GM21528 (cell line): ENCODE data around the gene S100A6.

Experiments used
- ATAC-seq: cut with Tn5 transposase; IDR thresholded peaks from one replicate; pipeline ENCODE4 v1.9.1; 2021; ENCODE audit warnings: mild to moderate bottlenecking, moderate library complexity; ENCODE audit not compliant: unreplicated experiment, low FRiP score

The S100A6 gene

DNA sequence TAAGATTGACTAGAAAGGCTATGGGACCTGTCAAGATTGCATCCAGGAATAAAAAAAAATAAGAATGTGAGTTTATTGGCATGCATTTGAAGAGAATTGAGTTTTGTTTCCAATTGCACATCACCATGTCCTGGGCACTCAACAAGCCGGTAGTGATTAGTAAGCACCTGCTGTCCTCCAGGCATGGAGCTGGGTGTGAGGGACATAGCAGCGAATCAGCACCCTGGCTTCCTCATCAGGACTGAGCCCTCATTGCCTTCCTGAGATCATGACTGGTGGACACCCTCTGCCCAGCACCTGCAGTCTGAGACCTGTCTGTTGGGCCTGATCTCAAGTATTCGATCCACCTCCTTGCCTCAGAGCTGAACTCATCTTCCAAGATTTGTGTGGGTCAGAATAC lies 26.8 kb downstream of the S100A6 start:
- ATAC-seq: no peak

DNA sequence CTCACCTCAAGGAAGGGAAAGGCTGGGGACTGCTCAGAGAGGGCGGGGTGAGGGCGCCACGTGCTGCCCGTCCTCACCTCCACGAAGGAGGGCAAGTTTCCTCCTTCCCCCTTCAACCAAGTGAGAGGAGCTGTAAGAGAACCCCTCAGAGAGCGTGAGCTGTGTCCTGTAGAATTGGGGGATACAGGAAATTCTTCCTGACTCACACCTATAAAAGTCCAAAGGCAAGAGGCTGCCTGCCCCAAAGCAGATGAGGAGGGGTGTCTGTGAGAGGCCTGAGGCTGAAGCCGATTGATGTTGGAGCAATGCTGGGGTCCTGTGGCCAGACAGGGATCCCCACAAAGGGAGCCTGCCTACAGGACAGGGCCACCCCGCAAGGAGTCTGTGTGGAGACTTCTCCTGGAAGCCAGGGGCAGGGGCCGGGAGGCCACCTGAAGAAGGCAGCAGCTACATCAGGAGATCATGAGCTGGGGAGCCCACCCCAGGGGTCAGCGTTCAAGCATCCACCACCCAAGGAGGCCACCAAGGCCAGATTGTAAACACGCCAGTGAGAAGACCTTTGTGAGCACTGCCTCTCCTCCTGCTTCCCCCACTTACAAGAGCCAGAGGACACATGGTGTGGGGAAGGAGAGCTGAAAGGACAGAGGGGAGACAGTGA lies 27.7 kb downstream of the S100A6 start:
- ATAC-seq: no peak

DNA sequence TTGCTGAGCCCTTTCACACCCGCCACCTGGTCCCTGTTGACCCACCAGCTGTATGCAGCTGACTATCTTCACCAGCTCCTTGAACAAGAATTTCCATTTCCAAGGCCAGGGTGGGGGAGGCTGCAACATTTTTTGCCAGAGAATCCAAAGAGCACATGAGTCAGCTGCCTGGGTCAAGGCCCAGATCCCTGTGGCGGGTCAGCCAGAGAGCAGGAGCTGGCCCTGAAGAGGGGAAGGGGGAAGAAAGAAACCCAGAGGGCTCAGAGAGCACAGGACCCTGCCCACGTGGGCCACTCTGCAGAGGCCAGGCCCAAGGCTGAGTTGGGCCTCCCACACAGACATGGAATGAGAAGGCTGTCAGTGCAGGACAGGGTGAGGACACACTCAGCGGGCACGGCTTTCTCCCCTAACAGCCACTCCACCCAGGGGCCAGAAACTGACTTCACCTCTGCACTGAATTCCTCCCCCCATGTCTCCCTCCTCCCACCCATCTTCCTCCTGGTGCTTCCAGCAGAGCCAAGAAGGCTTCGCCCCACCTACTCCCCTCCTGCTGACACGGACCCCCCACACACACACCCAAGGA lies 28.9 kb downstream of the S100A6 start:
- ATAC-seq: no peak

- ATAC-seq: no peak
Observed at GRCh38 chr1:153506386-153506785, 29.4 kb downstream of the S100A6 start.

DNA sequence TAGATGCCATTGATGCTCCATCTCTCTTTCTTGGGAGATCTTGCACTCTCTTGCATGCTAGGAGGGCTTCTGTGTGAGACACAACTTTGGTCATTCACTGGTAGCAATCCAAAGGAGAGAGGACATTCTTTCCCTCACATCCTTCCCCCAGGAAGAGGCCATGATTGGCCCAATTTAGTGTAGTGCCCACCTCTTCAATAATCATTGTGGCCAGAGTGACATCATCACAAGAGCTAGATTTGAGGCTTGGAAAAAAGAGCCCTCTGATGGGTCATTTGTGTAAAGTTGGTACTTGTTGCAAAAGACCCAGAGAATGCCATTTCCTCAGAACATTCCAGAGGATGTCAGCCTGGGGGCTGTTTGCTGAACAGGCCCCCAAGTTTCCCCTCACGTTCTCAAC lies 30.2 kb downstream of the S100A6 start:
- no peak for ATAC-seq

DNA sequence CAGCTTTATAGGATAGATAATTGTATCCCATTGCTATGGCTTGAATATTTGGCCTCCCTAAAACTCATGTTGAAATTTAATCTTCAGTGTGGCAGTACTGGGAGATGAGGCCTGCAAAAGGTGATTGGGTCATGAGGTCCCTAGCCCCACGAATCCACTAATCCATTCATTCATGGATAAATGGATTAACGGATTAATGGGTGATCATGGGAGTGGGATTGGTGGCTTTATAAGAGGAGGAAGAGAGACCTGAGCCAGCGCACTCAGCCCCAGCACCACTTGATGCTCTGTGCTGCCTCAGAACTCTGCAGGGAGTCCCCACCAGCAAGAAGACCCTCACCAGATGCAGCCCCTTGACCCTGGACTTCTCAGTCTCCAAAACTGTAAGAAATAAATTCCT lies 32.0 kb downstream of the S100A6 start:
- no peak for ATAC-seq

DNA sequence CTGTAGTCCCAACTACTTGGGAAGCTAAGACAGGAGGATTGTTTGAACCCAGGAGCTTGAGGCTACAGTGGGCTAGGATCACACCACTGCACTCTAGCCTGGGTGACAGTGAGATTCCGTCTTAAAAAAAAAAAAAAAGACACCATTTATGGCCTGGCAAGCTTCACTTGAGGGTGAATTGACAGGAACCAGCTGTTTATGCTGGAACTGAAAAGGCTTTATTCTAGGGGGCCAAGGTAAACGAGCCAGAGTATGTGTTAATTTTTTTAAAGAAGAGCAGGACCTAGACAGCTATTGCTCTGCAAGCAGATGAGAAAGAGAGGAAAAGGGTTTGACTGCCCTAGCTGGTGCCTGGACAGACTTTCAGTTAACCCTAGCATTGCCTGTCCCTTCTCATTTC lies 37.0 kb downstream of the S100A6 start:
- no peak for ATAC-seq

DNA sequence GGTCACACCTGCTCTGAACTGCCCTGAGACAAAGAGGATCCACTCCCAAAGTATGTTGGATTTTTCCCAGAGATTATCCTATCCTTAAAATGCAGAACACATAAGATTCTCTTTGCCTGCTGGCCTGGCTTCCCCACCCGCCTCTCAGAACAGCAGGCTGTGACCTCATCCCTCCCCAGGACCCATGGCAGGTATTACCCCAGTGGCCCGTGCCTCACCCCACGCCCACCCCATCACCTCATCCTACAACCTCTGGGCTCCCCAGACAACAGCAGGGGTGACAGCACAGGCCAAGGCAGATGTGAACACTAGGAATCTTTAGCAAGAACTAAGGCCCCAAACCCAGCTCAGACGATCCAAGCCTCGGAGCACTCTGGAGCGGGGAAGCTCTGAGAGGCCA lies 40.3 kb downstream of the S100A6 start:
- no peak for ATAC-seq

GRCh38 chr1:153494976-153495535 lies 40.7 kb downstream of the S100A6 start:
- no peak for ATAC-seq

DNA sequence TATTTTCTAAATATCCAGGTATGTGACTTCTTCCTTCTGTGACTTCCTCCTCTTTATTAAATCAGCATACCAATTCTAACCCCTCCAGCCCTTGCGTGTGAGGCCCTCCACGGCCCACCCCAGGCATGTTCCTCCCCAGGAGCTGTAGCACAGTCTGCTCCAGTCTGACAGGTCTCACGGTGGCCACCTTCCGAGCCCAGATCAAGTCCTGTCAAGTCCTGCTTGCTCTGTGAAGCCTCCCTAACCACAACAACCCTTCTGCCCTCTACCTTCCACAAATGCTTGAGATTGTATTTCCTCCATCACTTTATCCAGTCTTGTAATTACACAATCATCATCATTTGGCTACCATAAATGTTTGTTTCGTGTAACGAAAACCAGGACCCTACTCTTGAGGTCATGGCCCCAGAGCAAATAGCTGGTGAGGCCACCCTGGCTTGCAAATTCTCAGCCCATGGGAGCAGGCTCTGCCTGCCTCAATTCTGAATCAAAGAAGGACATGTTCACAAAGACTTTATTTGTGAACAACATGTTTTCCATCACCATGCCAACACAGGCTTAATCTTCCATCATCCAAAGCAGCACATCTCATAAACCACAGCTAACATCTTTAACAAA lies 42.3 kb downstream of the S100A6 start:
- ATAC-seq: no peak

DNA sequence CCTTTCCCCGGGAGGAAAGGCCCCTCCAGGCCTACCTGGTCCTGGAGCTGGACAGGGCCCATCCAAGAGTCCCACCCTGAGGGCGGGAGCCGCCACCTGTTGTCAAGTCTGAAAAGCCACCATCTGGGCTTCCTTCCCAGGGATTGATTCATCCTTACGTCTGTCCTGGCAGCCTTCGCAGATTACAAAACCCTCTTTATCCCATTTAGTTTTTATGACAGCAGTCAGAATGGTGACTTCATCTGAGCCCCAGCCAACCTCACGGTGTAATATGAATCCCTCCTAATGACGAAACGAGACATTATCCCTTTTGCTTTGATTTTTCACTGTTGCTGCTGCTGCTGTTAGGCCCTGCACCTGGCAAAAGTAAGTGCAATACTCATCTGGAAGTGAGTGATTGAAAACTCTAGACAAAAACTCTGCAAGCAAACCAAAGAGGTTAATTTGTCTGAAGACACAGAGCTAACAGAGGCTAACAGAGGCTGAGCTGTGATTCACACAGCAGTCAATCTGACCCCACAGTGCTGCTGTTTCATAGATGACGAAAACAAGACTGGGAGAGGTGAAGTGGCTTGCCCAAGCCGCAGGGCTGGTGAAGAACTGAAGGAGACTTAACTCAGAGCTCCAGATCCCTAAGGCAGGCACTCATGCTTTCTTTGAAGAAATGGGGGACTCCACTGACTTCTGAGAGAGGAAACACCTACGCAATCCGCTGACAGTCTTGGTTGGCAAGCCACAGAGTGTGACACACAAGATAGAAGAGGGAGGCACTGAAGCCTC lies 45.3 kb downstream of the S100A6 start:
- no peak for ATAC-seq

DNA sequence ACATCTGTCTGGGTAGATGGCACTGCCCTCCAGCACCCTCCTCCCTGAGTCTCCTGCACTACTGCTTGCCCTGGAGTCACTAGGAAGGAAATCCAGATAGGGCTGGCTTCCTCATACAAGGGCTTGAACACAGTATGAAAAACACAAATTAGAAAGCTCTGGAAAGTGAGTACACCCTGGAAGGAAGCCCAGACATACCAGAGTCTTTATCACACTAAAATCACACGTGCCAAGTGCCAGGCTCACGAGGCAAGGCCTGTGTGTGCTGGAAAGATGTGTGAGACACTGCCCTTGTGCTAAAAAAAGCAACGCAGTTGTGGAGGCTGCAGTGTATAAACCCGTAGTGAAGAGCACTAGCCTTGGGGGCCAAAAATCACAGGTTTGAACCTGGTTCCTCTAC lies 47.1 kb downstream of the S100A6 start:
- ATAC-seq: no peak

GRCh38 chr1:153487707-153488106 lies 48.1 kb downstream of the S100A6 start:
- ATAC-seq: no peak

DNA sequence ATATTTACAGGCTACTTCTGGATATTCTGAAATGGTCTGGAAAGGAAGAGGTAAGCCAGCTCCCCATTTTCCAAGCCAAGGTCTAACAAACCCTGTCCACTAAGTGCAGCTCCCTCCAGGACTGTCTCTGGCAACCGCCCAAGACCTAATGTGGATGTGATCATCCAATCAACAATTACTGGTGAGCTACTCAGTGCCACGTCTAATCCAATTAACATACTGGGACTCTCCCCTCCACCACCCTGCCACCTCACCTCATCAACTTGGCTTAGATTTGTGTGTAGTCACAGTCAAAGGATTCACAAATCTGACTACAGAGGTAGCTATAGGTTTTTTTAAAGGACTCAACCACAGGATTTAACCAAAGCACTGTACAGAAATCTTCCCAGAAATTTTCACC lies 49.9 kb downstream of the S100A6 start:
- ATAC-seq: no peak
